Measurements from ENCODE around the gene ENTREP3.

DNA sequence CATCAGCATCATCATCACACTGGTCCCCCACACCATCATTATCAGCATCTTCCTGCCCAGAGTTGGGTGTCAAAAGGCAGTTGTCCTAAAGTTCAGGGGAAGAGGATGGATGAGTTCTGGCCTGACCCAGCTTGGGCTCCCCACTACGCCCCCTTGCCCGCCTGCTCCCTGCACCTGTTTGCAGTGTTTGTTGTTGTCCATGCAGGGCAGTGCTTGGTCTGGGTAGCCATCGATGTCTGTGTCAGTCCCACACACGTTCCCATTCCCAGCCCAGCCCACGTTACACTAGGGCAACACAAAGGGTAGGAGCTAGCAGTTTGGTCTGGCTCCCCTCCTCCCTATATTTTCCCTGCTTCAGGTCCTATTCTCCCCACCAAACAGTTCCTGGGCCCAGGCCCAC, 54.4 kb downstream of the ENTREP3 start:
- TF ChIP-seq POLR2A (IDR thresholded peaks at IDR 0.05): no peak
- TF ChIP-seq, protein P1, sequence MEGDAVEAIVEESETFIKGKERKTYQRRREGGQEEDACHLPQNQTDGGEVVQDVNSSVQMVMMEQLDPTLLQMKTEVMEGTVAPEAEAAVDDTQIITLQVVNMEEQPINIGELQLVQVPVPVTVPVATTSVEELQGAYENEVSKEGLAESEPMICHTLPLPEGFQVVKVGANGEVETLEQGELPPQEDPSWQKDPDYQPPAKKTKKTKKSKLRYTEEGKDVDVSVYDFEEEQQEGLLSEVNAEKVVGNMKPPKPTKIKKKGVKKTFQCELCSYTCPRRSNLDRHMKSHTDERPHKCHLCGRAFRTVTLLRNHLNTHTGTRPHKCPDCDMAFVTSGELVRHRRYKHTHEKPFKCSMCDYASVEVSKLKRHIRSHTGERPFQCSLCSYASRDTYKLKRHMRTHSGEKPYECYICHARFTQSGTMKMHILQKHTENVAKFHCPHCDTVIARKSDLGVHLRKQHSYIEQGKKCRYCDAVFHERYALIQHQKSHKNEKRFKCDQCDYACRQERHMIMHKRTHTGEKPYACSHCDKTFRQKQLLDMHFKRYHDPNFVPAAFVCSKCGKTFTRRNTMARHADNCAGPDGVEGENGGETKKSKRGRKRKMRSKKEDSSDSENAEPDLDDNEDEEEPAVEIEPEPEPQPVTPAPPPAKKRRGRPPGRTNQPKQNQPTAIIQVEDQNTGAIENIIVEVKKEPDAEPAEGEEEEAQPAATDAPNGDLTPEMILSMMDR (IDR thresholded peaks at IDR 0.05): no peak

All from thyroid gland (tissue), 4 donors.